ENCODE data around the gene IRF4. TPM values are rescaled to one million over a fixed set of nuclear protein-coding genes. Genes with fewer than 3 reads are reported as not detected.
A peak's percentile ranks its signal among the peaks of the same experiment; 100 is the strongest.

The IRF4 gene
- total RNA-seq, 2 donors from 2014 or later: 554 to 602 TPM

- Mint-ChIP-seq H3K27me3 (ENCODE audit: low read depth) (no peaks in the 10 kb centered on the region), H3K9me3 (no peaks in the 10 kb centered on the region), H3K36me3 (ENCODE audit: insufficient read depth in 2 of 2) (peaks cover 8 to 13% of the 10 kb centered on the region in 2 donors), H3K4me3 (peak overlapping the region; percentile 79 to 80), H3K4me1 (ENCODE audit: low read depth) (peaks cover 57% of the 10 kb centered on the region), H3K27ac (peak overlapping the region; percentile 94)
- no peak for ATAC-seq (replicated peaks in 1 of 2)
- no peak for DNase-seq
These were observed 56.9 kb downstream of the IRF4 start for GRCh38 chr6:448296-449056.

GRCh38 chr6:449057-449430, 57.5 kb downstream of the IRF4 start:
- Mint-ChIP-seq H3K4me3 (no peak overlapping the region), H3K9me3 (no peaks in the 10 kb centered on the region), H3K27ac (peak overlapping the region; percentile 8), H3K4me1 (ENCODE audit: low read depth) (peaks cover 54% of the 10 kb centered on the region), H3K27me3 (ENCODE audit: low read depth) (no peaks in the 10 kb centered on the region), H3K36me3 (ENCODE audit: insufficient read depth in 2 of 2) (peaks cover 8 to 13% of the 10 kb centered on the region in 2 donors)
- ATAC-seq (replicated peaks in 1 of 2) (no peak), DNase-seq (no peak)

- Mint-ChIP-seq H3K36me3 (ENCODE audit: insufficient read depth in 2 of 2) (peaks cover 8 to 13% of the 10 kb centered on the region in 2 donors), H3K4me1 (ENCODE audit: low read depth) (peaks cover 53% of the 10 kb centered on the region), H3K4me3 (no peak overlapping the region), H3K9me3 (no peaks in the 10 kb centered on the region), H3K27ac (peak overlapping the region; percentile 8), H3K27me3 (ENCODE audit: low read depth) (no peaks in the 10 kb centered on the region)
- ATAC-seq (replicated peaks in 1 of 2): no peak
- DNase-seq: no peak
These were observed 58.2 kb downstream of the IRF4 start for GRCh38 chr6:449486-450419.

- no peak for ATAC-seq (replicated peaks in 1 of 2)
- Mint-ChIP-seq H3K4me3 (no peak overlapping the region), H3K36me3 (ENCODE audit: insufficient read depth in 2 of 2) (peaks cover 8 to 12% of the 10 kb centered on the region in 2 donors), H3K27ac (no peak overlapping the region), H3K9me3 (no peaks in the 10 kb centered on the region), H3K27me3 (ENCODE audit: low read depth) (no peaks in the 10 kb centered on the region), H3K4me1 (ENCODE audit: low read depth) (peaks cover 50% of the 10 kb centered on the region)
- no peak for DNase-seq
These were observed 59.8 kb downstream of the IRF4 start for GRCh38 chr6:451336-451735.

- Mint-ChIP-seq H3K4me3 (no peak overlapping the region), H3K36me3 (ENCODE audit: insufficient read depth in 2 of 2) (peaks cover 9 to 13% of the 10 kb centered on the region in 2 donors), H3K27ac (no peak overlapping the region), H3K27me3 (ENCODE audit: low read depth) (no peaks in the 10 kb centered on the region), H3K9me3 (peaks cover 0 to under 1% of the 10 kb centered on the region in 2 donors), H3K4me1 (ENCODE audit: low read depth) (peaks cover 45% of the 10 kb centered on the region)
- no peak for ATAC-seq (replicated peaks in 1 of 2)
- DNase-seq: no peak
These were observed 60.3 kb downstream of the IRF4 start for GRCh38 chr6:451847-452246.

- peaks cover 4 to 7% of the 10 kb centered on the region in 2 donors for H3K9me3 Mint-ChIP-seq
- no peak overlapping the region for H3K27ac Mint-ChIP-seq
- no peak for DNase-seq
- no peak overlapping the region for H3K4me3 Mint-ChIP-seq
- ATAC-seq (replicated peaks in 1 of 2): no peak
- no peaks in the 10 kb centered on the region for H3K27me3 Mint-ChIP-seq (ENCODE audit: low read depth)
- H3K36me3 Mint-ChIP-seq (ENCODE audit: insufficient read depth in 2 of 2): peaks cover 13 to 19% of the 10 kb centered on the region in 2 donors
- H3K4me1 Mint-ChIP-seq (ENCODE audit: low read depth): peaks cover 38% of the 10 kb centered on the region
These were observed 60.9 kb downstream of the IRF4 start for GRCh38 chr6:452301-453067.

- ATAC-seq (replicated peaks in 1 of 2): no peak
- H3K27ac Mint-ChIP-seq: no peak overlapping the region
- no peak overlapping the region for H3K4me3 Mint-ChIP-seq
- H3K9me3 Mint-ChIP-seq: peaks cover 7 to 10% of the 10 kb centered on the region in 2 donors
- DNase-seq: no peak
- H3K36me3 Mint-ChIP-seq (ENCODE audit: insufficient read depth in 2 of 2): peaks cover 14 to 23% of the 10 kb centered on the region in 2 donors
- peaks cover 32% of the 10 kb centered on the region for H3K4me1 Mint-ChIP-seq (ENCODE audit: low read depth)
- no peaks in the 10 kb centered on the region for H3K27me3 Mint-ChIP-seq (ENCODE audit: low read depth)
These were observed 61.6 kb downstream of the IRF4 start for GRCh38 chr6:453152-453551.

- Mint-ChIP-seq H3K4me1 (ENCODE audit: low read depth) (peaks cover 22% of the 10 kb centered on the region), H3K27ac (peak overlapping the region; percentile 19), H3K9me3 (peaks cover 10 to 11% of the 10 kb centered on the region in 2 donors), H3K27me3 (ENCODE audit: low read depth) (no peaks in the 10 kb centered on the region), H3K36me3 (ENCODE audit: insufficient read depth in 2 of 2) (peaks cover 12 to 25% of the 10 kb centered on the region in 2 donors), H3K4me3 (peak overlapping the region; percentile 57 to 64)
- no peak for DNase-seq
- ATAC-seq (replicated peaks in 1 of 2): peak; percentile 7 to 8
These were observed 62.8 kb downstream of the IRF4 start for GRCh38 chr6:454148-454991.

GRCh38 chr6:455006-455585, 63.5 kb downstream of the IRF4 start:
- peak; percentile 57 to 75 for DNase-seq
- Mint-ChIP-seq H3K9me3 (peaks cover 10 to 11% of the 10 kb centered on the region in 2 donors), H3K36me3 (ENCODE audit: insufficient read depth in 2 of 2) (peaks cover 12 to 22% of the 10 kb centered on the region in 2 donors), H3K27ac (peak overlapping the region; percentile 19), H3K27me3 (ENCODE audit: low read depth) (no peaks in the 10 kb centered on the region), H3K4me3 (peak overlapping the region; percentile 57 to 64), H3K4me1 (ENCODE audit: low read depth) (peaks cover 27% of the 10 kb centered on the region)
- peak; percentile 95 to 97 for ATAC-seq (replicated peaks in 1 of 2)

GRCh38 chr6:455835-456234, 64.3 kb downstream of the IRF4 start:
- H3K4me3 Mint-ChIP-seq: peak overlapping the region in 1 of 2 donors; percentile 11
- peaks cover 10 to 11% of the 10 kb centered on the region in 2 donors for H3K9me3 Mint-ChIP-seq
- no peak overlapping the region for H3K27ac Mint-ChIP-seq
- H3K36me3 Mint-ChIP-seq (ENCODE audit: insufficient read depth in 2 of 2): peaks cover 12 to 22% of the 10 kb centered on the region in 2 donors
- DNase-seq (no peak), ATAC-seq (replicated peaks in 1 of 2) (no peak)
- H3K4me1 Mint-ChIP-seq (ENCODE audit: low read depth): peaks cover 34% of the 10 kb centered on the region
- H3K27me3 Mint-ChIP-seq (ENCODE audit: low read depth): no peaks in the 10 kb centered on the region

GRCh38 chr6:456358-456867, 64.9 kb downstream of the IRF4 start:
- H3K9me3 Mint-ChIP-seq: peaks cover 10 to 11% of the 10 kb centered on the region in 2 donors
- H3K27ac Mint-ChIP-seq: no peak overlapping the region
- no peak overlapping the region for H3K4me3 Mint-ChIP-seq
- H3K36me3 Mint-ChIP-seq (ENCODE audit: insufficient read depth in 2 of 2): peaks cover 12 to 20% of the 10 kb centered on the region in 2 donors
- DNase-seq: no peak
- H3K27me3 Mint-ChIP-seq (ENCODE audit: low read depth): no peaks in the 10 kb centered on the region
- no peak for ATAC-seq (replicated peaks in 1 of 2)
- peaks cover 40% of the 10 kb centered on the region for H3K4me1 Mint-ChIP-seq (ENCODE audit: low read depth)

Data from activated T-cell treated with anti-CD3 and anti-CD28 coated beads, Interleukin-2, amount 50 U/mL, for 72 hours (primary cell).